HG02970 (cell line): Measurements from ENCODE around the gene SCN1A.
"Not testable (repeated sequence)": the region's sequence is repeated elsewhere in the genome, so short reads cannot be mapped to it uniquely, and the experiment has no call there.

ENCODE experiments used
- ATAC-seq: cut with Tn5 transposase; IDR thresholded peaks from one replicate; pipeline ENCODE4 v1.9.1; 2021; ENCODE audit warnings: mild to moderate bottlenecking, moderate library complexity, moderate number of reproducible peaks; ENCODE audit not compliant: unreplicated experiment, low FRiP score

Gene SCN1A

GRCh38 chr2:166000401-166000800 lies 127.4 kb downstream of the SCN1A start:
- ATAC-seq: no peak

GRCh38 chr2:165990846-165991245 lies 137.0 kb downstream of the SCN1A start:
- no peak for ATAC-seq

GRCh38 chr2:165989851-165990250 lies 138.0 kb downstream of the SCN1A start:
- no peak for ATAC-seq

- no peak for ATAC-seq
These were observed 142.7 kb downstream of the SCN1A start for GRCh38 chr2:165985120-165985519.

GRCh38 chr2:165972161-165972560 lies 155.7 kb downstream of the SCN1A start:
- not testable (repeated sequence) for ATAC-seq

- ATAC-seq: no peak
These were observed 157.2 kb downstream of the SCN1A start for GRCh38 chr2:165970663-165971062.

- no peak for ATAC-seq
These were observed 158.6 kb downstream of the SCN1A start for GRCh38 chr2:165969227-165969626.

- ATAC-seq: no peak
These were observed 160.1 kb downstream of the SCN1A start for GRCh38 chr2:165967746-165968145.

GRCh38 chr2:165961818-165962217 lies 166.0 kb downstream of the SCN1A start:
- no peak for ATAC-seq

GRCh38 chr2:165959371-165959770 lies 168.4 kb downstream of the SCN1A start:
- no peak for ATAC-seq

- ATAC-seq: no peak
These were observed 169.4 kb downstream of the SCN1A start for GRCh38 chr2:165958313-165958960.

- no peak for ATAC-seq
These were observed 170.7 kb downstream of the SCN1A start for GRCh38 chr2:165957030-165957675.

- ATAC-seq: peak; percentile 99
These were observed 173.9 kb downstream of the SCN1A start, which contains the start of gene TTC21B for GRCh38 chr2:165953655-165954606. Gene TTC21B, minus strand, starts transcription at chr2:165953776. Its CDS starts 71 bp downstream, at chr2:165953705.

GRCh38 chr2:165953306-165953654 lies 174.5 kb downstream of the SCN1A start:
- ATAC-seq: peak; percentile 34

- no peak for ATAC-seq
These were observed 175.0 kb downstream of the SCN1A start for GRCh38 chr2:165952741-165953211.

- no peak for ATAC-seq
These were observed 175.7 kb downstream of the SCN1A start for GRCh38 chr2:165952085-165952484.

GRCh38 chr2:165950438-165950837 lies 177.4 kb downstream of the SCN1A start:
- ATAC-seq: no peak

- ATAC-seq: no peak
These were observed 186.0 kb downstream of the SCN1A start for GRCh38 chr2:165941827-165942226.

- no peak for ATAC-seq
These were observed 189.6 kb downstream of the SCN1A start for GRCh38 chr2:165938237-165938636.
